ENCODE data around the gene FAR2. TPM values are rescaled to one million over a fixed set of nuclear protein-coding genes. Genes with fewer than 3 reads are reported as not detected.
"Not testable (repeated sequence)": the region's sequence is repeated elsewhere in the genome, so short reads cannot be mapped to it uniquely, and the experiment has no call there.

Gene FAR2
- total RNA-seq, 2 experiments from 2014 or later = 12.6 to 13.6 TPM

DNA sequence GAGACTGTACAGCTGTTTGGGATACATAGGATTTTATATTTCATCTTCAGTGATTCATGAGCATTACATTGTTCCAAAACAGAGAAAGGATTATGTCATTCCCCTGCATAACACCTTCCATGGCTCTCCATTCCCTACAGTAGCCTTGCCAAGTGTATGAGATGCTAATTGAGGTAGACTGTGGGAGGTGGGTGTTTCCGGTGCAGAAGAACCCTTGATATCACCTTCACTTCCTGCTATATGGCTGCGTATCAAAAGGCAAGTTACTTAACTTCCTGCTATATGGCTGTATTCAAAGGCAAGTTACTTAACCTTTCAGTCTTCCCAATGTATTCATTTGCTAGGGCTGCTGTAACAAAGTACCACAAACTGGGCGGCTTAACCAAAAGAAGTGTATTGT lies 11.2 kb downstream of the FAR2 start:
- Mint-ChIP-seq H3K27ac (no peak overlapping the region), H3K4me1 (peaks cover 20% of the 10 kb centered on the region), H3K36me3 (peaks cover 3% of the 10 kb centered on the region), H3K27me3 (no peaks in the 10 kb centered on the region), H3K9me3 (ENCODE audit: low read depth) (no peaks in the 10 kb centered on the region), H3K4me3 (no peak overlapping the region)
- no peak for DNase-seq
- ATAC-seq = no peak
- CTCF ChIA-PET = interaction anchor here (0.7 kb wide), 1 partner anchor 10 kb away, joined by 3 read pairs; no protein-coding TSS in a partner anchor

DNA sequence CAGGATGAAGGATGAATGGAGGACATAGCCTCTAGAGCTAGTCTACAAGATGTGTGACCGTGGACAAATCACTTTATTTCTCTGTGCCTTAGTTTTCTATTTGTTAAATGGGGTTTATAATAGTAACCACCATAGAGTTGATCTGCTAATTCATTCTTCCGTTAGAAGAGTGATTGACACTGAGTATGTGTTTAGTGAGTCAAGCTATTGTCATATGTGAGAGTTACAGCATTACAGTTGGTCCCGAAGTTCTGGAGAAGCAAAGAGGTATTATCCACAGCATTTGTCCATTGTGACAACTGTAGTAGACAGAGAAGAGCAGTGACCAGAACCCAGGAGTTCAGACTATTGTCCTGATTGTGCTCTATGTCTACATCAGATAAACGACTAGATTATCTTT lies 14.1 kb downstream of the FAR2 start:
- Mint-ChIP-seq H3K9me3 (ENCODE audit: low read depth) (no peaks in the 10 kb centered on the region), H3K36me3 (peaks cover 1% of the 10 kb centered on the region), H3K27me3 (peaks cover 3% of the 10 kb centered on the region), H3K4me3 (no peak overlapping the region), H3K4me1 (peaks cover 20% of the 10 kb centered on the region), H3K27ac (no peak overlapping the region)
- ATAC-seq = no peak
- DNase-seq = no peak
- CTCF ChIA-PET = no interaction called here

DNA sequence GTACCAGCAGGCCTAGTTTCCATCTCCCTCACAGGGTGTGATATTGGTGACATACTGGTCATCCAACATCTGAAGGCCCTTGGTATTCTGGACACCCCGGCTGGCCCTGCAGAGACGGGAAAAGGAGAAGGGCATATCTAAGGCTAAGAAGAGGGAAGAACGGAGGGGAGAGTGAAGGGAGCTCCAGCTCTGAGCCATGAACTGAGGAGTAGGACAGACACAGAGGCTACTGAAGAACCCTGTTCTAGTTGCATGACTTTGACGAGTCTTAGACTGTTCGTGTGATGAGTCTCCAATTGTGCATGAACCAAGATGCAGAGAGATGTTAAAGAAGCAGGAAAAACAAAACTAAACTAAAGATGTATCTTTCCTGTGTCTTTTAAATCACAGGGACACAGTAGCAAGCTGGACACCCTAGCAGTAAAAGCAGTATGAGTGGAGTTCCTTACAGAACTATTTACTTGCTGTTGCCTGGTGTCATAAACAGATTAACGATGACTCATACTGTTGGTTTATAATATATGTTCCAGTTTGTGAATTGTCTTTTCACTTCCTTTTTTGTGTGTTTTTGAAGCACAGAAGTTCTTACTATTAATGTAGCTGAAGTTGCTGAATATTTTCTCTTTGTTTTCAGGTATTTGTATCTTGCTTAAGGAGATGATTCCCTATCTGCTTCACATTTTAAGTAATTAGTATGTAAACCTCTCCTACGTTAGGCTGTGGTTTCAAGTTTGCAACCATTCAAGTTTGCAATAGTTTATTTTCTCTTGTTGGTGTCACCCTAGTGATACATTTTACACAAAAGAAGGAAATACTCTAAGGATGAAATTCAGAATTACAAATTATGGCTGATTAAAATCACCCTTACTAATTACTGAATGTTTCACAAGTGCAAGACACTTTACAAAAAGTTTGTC lies 15.7 kb downstream of the FAR2 start:
- DNase-seq = no peak
- peaks cover 4% of the 10 kb centered on the region for H3K36me3 Mint-ChIP-seq
- H3K9me3 Mint-ChIP-seq (ENCODE audit: low read depth) = no peaks in the 10 kb centered on the region
- H3K27me3 Mint-ChIP-seq = peaks cover 3% of the 10 kb centered on the region
- CTCF ChIA-PET = no interaction called here
- H3K4me3 Mint-ChIP-seq = no peak overlapping the region
- H3K4me1 Mint-ChIP-seq = peaks cover 15% of the 10 kb centered on the region
- ATAC-seq = peak; percentile 94
- H3K27ac Mint-ChIP-seq = peak overlapping the region; percentile 52

DNA sequence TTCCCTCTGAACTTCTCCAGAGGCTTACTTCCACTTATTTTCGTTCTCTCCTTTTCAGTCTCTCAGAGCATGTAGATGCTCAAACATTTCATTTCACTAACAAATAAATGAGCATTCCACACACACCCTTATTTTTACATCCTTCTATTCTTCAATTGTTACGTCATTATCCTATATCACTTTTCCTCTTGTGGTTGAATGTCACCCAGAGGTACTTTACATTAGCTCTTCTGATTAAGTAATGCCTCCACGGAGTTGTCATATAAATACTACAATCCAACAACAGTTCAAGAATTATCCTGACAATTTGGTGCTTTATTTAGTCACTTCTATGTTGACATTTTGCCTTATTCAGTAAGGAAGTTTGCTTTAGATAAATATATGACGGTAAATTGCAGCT lies 18.4 kb downstream of the FAR2 start:
- CTCF ChIA-PET = no interaction called here

DNA sequence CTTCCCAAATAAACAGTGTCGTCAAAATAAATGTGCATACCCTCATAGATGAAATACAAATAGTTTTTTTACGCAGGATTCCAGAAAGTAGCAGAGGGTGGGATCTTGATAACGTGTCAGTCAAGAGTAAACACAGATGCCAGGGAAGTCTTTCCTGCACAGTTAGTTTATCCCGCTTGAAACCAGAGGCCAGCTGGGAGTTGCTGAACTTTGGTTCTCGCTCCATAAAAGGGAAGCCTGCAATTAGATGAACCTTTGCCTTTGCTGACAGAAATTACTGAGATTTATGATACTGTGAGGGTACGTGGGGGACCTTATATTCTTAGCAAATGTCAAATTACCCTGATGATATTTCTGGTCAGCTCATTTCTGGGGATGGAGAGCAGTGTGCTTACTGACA lies 18.9 kb downstream of the FAR2 start:
- Mint-ChIP-seq H3K4me1 (peaks cover 13% of the 10 kb centered on the region), H3K27ac (no peak overlapping the region), H3K27me3 (peaks cover 3% of the 10 kb centered on the region), H3K9me3 (ENCODE audit: low read depth) (no peaks in the 10 kb centered on the region), H3K4me3 (no peak overlapping the region), H3K36me3 (peaks cover 5% of the 10 kb centered on the region)
- ATAC-seq = no peak
- CTCF ChIA-PET = interaction anchor here (1.7 kb wide), 1 partner anchor 79 kb away, joined by 4 read pairs; no protein-coding TSS in a partner anchor
- DNase-seq = no peak

More for the DNA sequence above, 18.4 kb downstream of the FAR2 start:
- ATAC-seq (no peak), DNase-seq (no peak)
- no peak overlapping the region for H3K4me3 Mint-ChIP-seq
- H3K27me3 Mint-ChIP-seq = peaks cover 3% of the 10 kb centered on the region
- no peaks in the 10 kb centered on the region for H3K9me3 Mint-ChIP-seq (ENCODE audit: low read depth)
- H3K27ac Mint-ChIP-seq = no peak overlapping the region
- peaks cover 5% of the 10 kb centered on the region for H3K36me3 Mint-ChIP-seq
- H3K4me1 Mint-ChIP-seq = peaks cover 13% of the 10 kb centered on the region

DNA sequence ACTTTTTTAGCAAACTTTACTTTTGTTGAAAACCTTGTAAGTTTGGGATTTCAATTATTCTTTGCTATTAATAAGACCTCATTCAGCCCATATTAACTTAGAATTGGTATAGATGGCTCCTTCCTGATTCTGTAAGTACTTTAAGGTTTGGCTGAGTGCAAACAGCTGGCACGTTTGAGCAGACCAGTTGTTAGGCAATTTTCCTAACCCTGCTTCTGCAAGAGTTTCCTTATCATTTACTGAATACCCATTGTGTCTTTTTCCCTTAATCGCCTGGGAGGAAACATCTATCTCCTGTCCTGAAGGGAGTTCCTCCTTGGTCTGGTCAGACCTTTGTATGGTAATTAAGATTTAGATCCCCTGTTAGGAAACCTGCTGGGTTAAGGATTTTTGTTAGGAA lies 20.9 kb downstream of the FAR2 start:
- H3K9me3 Mint-ChIP-seq (ENCODE audit: low read depth); H3K4me3 Mint-ChIP-seq; H3K27ac Mint-ChIP-seq; DNase-seq; H3K4me1 Mint-ChIP-seq; CTCF ChIA-PET; H3K36me3 Mint-ChIP-seq; ATAC-seq; H3K27me3 Mint-ChIP-seq: not testable (repeated sequence)

DNA sequence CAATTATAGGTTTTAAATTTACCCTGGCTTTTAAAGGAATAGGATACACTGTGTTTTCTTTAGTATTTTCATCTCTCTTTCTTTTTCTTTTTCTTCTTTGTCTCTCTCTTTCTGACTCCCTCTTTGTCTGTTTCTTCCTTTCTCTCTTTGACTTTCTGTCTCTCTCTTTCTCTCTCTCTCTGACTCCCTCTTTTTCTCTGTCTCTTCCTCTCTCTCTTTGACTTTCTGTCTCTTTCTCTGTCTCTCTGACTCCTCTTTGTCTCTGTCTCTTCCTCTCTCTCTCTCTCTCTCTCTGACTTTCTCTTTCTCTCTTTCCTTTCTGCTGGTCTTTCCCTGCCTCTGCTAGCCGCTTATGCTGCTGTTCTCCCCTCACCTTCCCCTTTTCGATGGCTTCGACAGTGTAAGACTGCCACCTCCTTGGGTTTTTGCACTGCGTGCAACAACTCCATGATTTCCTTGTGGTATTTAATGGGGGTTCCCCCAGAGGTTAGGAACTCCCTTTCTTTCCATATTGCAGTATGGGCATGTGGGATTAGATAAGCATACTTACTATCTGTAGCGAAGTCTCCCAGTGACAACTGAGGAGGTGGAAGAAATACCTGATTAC lies 21.5 kb downstream of the FAR2 start:
- not testable (repeated sequence) for H3K9me3 Mint-ChIP-seq (ENCODE audit: low read depth); DNase-seq; H3K4me1 Mint-ChIP-seq; H3K36me3 Mint-ChIP-seq; ATAC-seq; H3K27ac Mint-ChIP-seq; H3K4me3 Mint-ChIP-seq; H3K27me3 Mint-ChIP-seq
- CTCF ChIA-PET = interaction anchor here (0.6 kb wide), 2 partner anchors 11 to 24 kb away, joined by 3 read pairs; no protein-coding TSS in a partner anchor

DNA sequence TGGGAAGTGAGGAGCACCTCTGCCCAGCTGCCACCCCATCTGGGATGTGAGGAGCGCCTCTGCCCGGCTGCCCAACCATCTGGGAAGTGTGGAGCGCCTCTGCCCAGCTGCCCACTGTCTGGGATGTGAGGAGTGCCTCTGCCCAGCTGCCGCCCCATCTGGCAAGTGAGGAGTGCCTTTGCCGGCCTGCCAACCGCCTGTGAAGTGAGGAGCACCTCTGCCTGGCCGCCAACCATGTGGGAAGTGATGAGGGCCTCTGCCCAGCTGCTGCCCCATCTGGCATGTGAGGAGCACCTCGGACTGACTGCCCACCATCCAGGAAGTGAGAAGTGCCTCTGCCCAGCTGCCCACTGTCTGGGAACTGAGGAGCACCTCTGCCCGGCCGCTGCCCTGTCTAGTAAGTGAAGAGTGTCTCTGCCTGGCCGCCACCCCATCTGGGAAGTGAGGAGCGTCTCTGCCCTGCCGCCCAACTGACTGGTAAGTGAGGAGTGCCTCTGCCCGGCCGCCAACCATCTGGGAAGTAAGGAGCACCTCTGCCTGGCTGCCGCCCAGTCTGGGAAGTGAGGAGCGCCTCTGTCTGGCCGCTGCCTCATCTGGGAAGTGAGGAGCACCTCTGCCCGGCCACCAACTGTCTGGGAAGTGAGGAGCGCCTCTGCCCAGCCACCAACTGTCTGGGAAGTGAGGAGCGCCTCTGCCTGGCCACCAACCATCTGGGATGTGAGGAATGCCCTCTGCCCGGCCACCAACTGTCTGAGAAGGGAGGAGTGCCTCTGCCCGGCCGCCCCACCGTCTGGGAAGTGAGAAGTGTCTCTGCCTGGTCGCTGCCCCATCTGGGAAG lies 22.6 kb downstream of the FAR2 start:
- H3K27me3 Mint-ChIP-seq = peaks cover 3% of the 10 kb centered on the region
- no peaks in the 10 kb centered on the region for H3K4me1 Mint-ChIP-seq
- no peak for DNase-seq
- H3K36me3 Mint-ChIP-seq = peaks cover 5% of the 10 kb centered on the region
- H3K27ac Mint-ChIP-seq = no peak overlapping the region
- CTCF ChIA-PET = interaction anchor here (0.6 kb wide), 1 partner anchor 13 kb away, joined by 3 read pairs; no protein-coding TSS in a partner anchor
- ATAC-seq = no peak
- no peaks in the 10 kb centered on the region for H3K9me3 Mint-ChIP-seq (ENCODE audit: low read depth)
- no peak overlapping the region for H3K4me3 Mint-ChIP-seq

DNA sequence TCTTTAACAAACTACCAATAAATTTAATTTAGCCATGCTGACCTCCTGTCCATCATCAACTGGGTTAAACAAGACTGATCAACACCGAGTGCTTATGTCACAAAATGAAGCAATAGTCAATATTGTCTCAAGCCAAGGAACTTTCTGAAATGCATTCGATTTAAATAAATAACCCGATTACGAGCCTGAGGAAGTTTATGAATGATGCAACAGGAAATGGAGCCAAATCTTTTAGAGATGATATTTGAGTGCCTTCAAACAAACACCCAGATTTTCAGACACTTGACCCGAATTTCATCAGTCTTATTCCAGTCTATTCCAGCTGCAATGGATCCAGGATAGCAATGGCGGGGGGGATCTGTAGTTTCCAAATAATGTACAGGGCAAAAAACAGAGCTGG lies 27.9 kb downstream of the FAR2 start:
- no peak overlapping the region for H3K27ac Mint-ChIP-seq
- H3K36me3 Mint-ChIP-seq = no peaks in the 10 kb centered on the region
- ATAC-seq (no peak), DNase-seq (no peak)
- no peaks in the 10 kb centered on the region for H3K9me3 Mint-ChIP-seq (ENCODE audit: low read depth)
- no peaks in the 10 kb centered on the region for H3K4me1 Mint-ChIP-seq
- no peak overlapping the region for H3K4me3 Mint-ChIP-seq
- H3K27me3 Mint-ChIP-seq = no peaks in the 10 kb centered on the region
- CTCF ChIA-PET = interaction anchor here (1.4 kb wide), 1 partner anchor 141 kb away, joined by 3 read pairs; no protein-coding TSS in a partner anchor

DNA sequence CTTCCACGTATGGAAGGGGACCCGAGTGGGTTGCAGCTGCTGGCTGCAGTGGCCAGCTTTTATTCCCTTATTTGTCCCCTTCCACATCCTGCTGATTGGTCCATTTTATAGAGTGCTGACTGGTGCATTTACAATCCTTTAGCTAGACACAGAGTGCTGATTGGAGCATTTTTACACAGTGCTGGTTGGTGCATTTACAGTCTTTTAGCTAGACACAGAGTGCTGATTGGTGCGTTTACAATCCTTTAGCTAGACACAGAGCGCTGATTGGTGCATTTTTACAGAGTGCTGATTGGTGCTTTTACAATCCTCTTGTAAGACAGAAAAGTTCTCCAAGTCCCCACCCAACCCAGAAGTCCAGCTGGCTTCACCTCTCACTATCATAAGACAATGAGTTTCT lies 33.2 kb downstream of the FAR2 start:
- H3K9me3 Mint-ChIP-seq (ENCODE audit: low read depth); H3K36me3 Mint-ChIP-seq; H3K27me3 Mint-ChIP-seq; H3K4me1 Mint-ChIP-seq; CTCF ChIA-PET; H3K4me3 Mint-ChIP-seq; ATAC-seq; H3K27ac Mint-ChIP-seq; DNase-seq: not testable (repeated sequence)

DNA sequence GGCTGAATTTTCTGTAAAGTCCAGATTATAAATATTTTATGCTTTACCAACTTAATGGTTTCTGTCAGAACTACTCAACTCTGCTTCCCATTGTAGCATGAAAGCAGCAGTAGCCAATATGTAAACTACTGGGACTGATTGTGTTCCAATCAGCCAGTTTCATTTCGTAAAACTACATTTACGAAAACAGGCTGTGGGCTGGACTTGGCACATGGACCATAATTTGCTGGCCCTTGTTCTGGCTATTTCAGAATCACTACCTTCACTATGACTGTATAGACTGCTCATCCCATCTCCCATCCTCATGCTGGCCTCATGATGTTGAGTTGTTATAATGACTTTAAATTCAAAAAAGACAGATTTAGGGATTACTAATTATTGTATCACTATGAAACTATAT lies 38.7 kb downstream of the FAR2 start:
- CTCF ChIA-PET = no interaction called here
- Mint-ChIP-seq H3K4me1 (no peaks in the 10 kb centered on the region), H3K36me3 (peaks cover 1% of the 10 kb centered on the region), H3K9me3 (ENCODE audit: low read depth) (no peaks in the 10 kb centered on the region), H3K4me3 (no peak overlapping the region), H3K27ac (no peak overlapping the region), H3K27me3 (no peaks in the 10 kb centered on the region)
- ATAC-seq = no peak
- DNase-seq = no peak

DNA sequence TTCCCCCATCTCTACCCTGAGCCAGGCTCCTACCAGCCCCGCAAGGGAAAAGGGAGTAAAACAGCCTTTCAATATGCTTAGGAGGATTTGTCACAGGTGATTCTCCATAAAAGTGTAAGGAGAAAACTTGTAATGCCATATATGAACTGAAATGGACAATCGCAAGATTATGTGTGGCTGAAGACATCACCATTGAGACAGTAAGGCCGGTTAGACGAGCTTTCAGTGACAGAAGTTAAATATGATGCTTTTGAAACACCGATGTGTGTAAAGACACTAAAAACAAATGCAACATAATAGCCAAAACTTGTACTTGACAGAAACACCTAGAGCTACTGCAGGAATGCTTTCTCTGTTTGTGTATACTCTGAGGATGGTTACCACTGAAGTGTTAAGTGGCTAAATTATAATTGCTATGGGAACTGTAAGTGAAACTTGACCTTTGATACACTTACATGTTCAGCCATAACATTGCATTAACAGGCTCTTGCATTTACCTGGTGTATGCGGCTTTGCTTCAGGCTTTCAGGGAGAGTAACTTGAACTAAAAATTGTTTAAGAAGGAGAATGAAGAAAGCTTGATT lies 42.3 kb downstream of the FAR2 start:
- Mint-ChIP-seq H3K36me3 (peaks cover 1% of the 10 kb centered on the region), H3K4me3 (no peak overlapping the region), H3K9me3 (ENCODE audit: low read depth) (no peaks in the 10 kb centered on the region), H3K27ac (no peak overlapping the region), H3K27me3 (no peaks in the 10 kb centered on the region), H3K4me1 (no peaks in the 10 kb centered on the region)
- DNase-seq (no peak), ATAC-seq (no peak)
- CTCF ChIA-PET = interaction anchor here (0.5 kb wide), 1 partner anchor 906 kb away, joined by 3 read pairs; no protein-coding TSS in a partner anchor

DNA sequence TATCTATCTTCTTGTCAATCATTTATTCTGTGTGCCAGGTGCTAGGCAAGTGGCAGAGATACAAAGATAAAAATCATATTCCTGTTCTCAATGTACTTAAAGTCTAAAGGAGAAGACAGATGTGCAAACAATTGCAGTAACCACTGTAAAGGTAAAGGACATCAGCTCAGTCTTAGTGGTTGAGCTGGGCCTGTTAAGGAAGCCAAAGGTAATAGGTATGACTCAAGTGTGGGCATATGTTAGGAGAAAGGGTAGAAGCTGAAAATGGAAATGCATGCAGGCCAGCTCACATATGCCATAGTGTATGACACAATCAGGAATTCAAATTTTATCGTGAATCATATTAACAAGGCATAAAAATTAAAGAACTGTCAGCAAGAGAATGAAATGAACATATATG lies 49.8 kb downstream of the FAR2 start:
- no peak overlapping the region for H3K27ac Mint-ChIP-seq
- H3K4me3 Mint-ChIP-seq = no peak overlapping the region
- no peak for ATAC-seq
- H3K36me3 Mint-ChIP-seq = no peaks in the 10 kb centered on the region
- CTCF ChIA-PET = no interaction called here
- no peak for DNase-seq
- no peaks in the 10 kb centered on the region for H3K27me3 Mint-ChIP-seq
- no peaks in the 10 kb centered on the region for H3K9me3 Mint-ChIP-seq (ENCODE audit: low read depth)
- H3K4me1 Mint-ChIP-seq = no peaks in the 10 kb centered on the region
